MCF 10A (cell line): Measurements from ENCODE around the gene MAPK1IP1L. TPM values are rescaled to one million over a fixed set of nuclear protein-coding genes. Genes with fewer than 3 reads are reported as not detected.
A peak's percentile ranks its signal among the peaks of the same experiment; 100 is the strongest.
"Not testable (repeated sequence)": the region's sequence is repeated elsewhere in the genome, so short reads cannot be mapped to it uniquely, and the experiment has no call there.

ENCODE experiments used
- BruUV-seq: library from RNA; stranded (reverse); fragments of 400-500 nt; replicated peaks from 2 replicates; lab custom pipeline; 2021; lab: Mats Ljungman, UMichigan
- CTCF ChIA-PET: fragments of 300-600 bp; sonication (Branson Sonifier 250); formaldehyde crosslinking; extraction: SDS; loops from one replicate; lab custom pipeline; 2021; ENCODE audit warnings: antibody characterized with exemption, inconsistent platforms; lab: Yijun Ruan, JAX
- POLR2A ChIA-PET: fragments of 300-600, 350-650 bp; sonication (Branson Sonifier 250); formaldehyde crosslinking; extraction: SDS; loops from one replicate; lab custom pipeline; 2020; ENCODE audit warnings: antibody characterized with exemption, inconsistent platforms; lab: Yijun Ruan, JAX
- DNase-seq: peaks from one replicate; pipeline ENCODE4 v3.0.0-alpha.2; 2018; ENCODE audit not compliant: unreplicated experiment
- H3K27ac Mint-ChIP-seq: one replicate; pipeline ENCODE4 v1.8.0; 2022; ENCODE audit warnings: mild to moderate bottlenecking, low read depth, mixed read lengths; ENCODE audit not compliant: unreplicated experiment
- H3K27me3 Mint-ChIP-seq: one replicate; pipeline ENCODE4 v1.8.0; 2022; ENCODE audit warnings: mixed read lengths; ENCODE audit not compliant: insufficient read depth, unreplicated experiment
- H3K36me3 Mint-ChIP-seq: one replicate; pipeline ENCODE4 v1.8.0; 2022; ENCODE audit warnings: mild to moderate bottlenecking, moderate library complexity, mixed read lengths; ENCODE audit not compliant: insufficient read depth, unreplicated experiment
- H3K4me1 Mint-ChIP-seq: one replicate; pipeline ENCODE4 v1.8.0; 2022; ENCODE audit warnings: mixed read lengths; ENCODE audit not compliant: insufficient read depth, unreplicated experiment
- H3K4me3 Mint-ChIP-seq: one replicate; pipeline ENCODE4 v1.8.0; 2022; ENCODE audit warnings: mild to moderate bottlenecking, moderate library complexity, mixed read lengths; ENCODE audit not compliant: unreplicated experiment
- H3K9me3 Mint-ChIP-seq: one replicate; pipeline ENCODE4 v1.8.0; 2022; ENCODE audit warnings: mixed read lengths; ENCODE audit not compliant: unreplicated experiment
- intact Hi-C: fragments of 100-400 bp; cut with micrococcal nuclease; formaldehyde crosslinking; loops from 2 replicates; pipeline ENCODE4 v1.14.1; 2022
- total RNA-seq: library from RNA; stranded (reverse); gene quantifications from 2 replicates; pipeline ENCODE4 v1.2.3, GENCODE V29; 2022
- TF ChIP-seq, protein P1 (sequence below): fragments of 200-600 bp; IDR thresholded peaks from one replicate; pipeline ENCODE4 v1.8.0; 2022; ENCODE audit warnings: antibody characterized with exemption, mild to moderate bottlenecking; ENCODE audit not compliant: unreplicated experiment

Gene MAPK1IP1L
- total RNA-seq, 1 experiment from 2014 or later = 118 TPM

DNA sequence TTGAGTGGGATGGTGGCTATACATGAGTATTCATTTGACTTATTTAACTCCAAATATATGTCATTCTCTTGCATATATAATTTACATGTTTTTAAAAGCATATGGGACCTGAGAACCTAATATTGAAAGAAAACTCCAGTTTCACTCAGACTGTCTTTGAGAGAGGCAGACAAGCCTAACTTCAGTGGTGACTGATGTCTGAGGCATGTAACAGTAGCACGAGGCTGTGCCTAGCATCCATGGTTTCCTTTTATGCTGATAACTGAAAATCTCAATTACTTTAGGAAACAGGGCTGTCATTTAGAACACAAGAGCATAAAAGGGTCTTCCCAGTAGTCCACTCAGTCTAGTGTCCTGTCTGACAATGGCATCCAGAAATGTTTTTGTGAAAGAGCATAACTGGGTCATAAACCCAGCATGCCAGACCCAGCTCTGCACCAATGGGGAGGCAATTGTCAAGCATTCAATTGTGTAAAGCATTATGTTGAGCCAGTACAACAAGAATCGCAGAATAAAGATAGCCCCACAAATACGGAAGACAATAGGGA is 24.3 kb downstream of the MAPK1IP1L start:
- no peak for DNase-seq
- no TSS peak for BruUV-seq
- Mint-ChIP-seq H3K36me3 (peaks cover 18% of the 10 kb centered on the region), H3K4me3 (peak overlapping the region; percentile 22), H3K4me1 (peaks cover 64% of the 10 kb centered on the region), H3K27me3 (no peaks in the 10 kb centered on the region), H3K9me3 (peaks cover 6% of the 10 kb centered on the region), H3K27ac (peak overlapping the region; percentile 100)
- TF ChIP-seq, protein P1, sequence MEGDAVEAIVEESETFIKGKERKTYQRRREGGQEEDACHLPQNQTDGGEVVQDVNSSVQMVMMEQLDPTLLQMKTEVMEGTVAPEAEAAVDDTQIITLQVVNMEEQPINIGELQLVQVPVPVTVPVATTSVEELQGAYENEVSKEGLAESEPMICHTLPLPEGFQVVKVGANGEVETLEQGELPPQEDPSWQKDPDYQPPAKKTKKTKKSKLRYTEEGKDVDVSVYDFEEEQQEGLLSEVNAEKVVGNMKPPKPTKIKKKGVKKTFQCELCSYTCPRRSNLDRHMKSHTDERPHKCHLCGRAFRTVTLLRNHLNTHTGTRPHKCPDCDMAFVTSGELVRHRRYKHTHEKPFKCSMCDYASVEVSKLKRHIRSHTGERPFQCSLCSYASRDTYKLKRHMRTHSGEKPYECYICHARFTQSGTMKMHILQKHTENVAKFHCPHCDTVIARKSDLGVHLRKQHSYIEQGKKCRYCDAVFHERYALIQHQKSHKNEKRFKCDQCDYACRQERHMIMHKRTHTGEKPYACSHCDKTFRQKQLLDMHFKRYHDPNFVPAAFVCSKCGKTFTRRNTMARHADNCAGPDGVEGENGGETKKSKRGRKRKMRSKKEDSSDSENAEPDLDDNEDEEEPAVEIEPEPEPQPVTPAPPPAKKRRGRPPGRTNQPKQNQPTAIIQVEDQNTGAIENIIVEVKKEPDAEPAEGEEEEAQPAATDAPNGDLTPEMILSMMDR = no peak
- POLR2A ChIA-PET = interaction anchor here (1.0 to 10.6 kb wide), 9 partner anchors 9 to 85 kb away, joined by 3 to 356 read pairs (median 12); partner anchors contain the start of genes MAPK1IP1L, SOCS4 and WDHD1
- CTCF ChIA-PET = interaction anchor here (0.9 to 1.2 kb wide), 3 partner anchors 18 to 195 kb away, joined by 3 to 4 read pairs (median 3); no protein-coding TSS in a partner anchor
- intact Hi-C loops = no loop called here

DNA sequence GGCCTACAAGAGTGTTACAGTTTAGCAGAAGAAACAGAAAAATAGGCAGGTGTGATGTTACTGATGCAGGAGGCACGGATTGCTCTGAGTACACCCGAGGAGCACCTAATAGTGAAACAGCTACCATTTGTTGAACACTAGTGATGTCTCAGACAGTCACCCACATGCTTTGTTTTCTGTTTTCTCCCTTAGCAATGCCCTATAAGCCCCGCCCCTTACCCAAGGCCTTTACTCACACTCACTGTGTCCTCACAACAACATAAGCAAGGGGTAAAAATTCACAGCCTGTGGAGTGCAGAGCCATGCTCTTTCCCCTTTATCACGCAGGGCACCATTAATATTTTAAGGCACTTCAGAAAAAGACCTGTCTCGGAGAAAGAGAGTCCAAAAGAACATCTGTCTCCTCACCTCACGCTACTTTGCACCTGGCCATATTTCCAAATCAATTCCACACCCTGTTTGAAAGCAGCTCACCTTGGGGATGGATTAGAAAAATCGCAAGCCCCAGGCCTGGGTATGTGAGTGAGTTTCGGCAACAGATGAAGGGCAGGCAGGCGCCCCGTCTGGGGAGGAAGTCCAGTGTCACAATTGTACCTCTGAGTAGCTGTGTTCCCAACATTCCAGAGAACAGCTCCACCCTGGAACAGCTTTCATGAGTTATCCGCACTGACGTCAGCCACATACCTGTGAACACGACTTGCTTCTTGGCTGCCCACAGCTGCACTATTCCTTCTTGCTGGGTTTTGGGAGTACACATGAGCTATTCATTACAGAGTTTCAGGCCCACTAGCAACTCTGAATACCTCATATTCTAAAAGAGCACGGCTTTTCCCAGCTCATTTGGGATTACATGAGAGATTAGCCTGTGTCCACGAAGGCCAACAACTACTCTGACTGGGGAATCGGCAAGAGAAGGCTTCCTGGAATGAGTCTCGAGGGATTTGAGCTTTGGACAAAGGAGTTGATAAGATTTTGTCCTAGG is 26.0 kb downstream of the MAPK1IP1L start:
- peak overlapping the region; percentile 100 for H3K27ac Mint-ChIP-seq
- H3K9me3 Mint-ChIP-seq = peaks cover 6% of the 10 kb centered on the region
- intact Hi-C loops = no loop called here

DNA sequence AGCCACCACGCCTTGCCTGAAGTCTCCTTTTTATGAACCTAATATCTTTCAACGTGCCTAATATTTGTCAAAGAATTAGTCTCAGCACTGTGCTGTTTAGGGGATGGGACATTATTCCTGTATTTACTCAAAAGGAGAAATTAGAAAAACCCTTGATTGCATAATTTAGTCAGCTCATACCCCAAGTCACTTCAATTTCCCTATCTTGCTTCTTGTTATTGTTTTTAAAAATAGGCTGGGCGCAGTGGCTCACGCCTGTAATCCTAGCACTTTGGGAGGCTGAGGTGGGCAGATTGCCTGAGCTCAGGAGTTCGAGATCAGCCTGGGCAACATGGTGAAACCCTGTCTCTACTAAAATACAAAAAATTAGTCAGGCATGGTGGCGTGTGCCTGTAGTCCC is 28.5 kb downstream of the MAPK1IP1L start:
- Mint-ChIP-seq H3K27ac (peak overlapping the region; percentile 100), H3K4me1 (peaks cover 32% of the 10 kb centered on the region), H3K36me3 (peaks cover 12% of the 10 kb centered on the region)
- ChIA-PET POLR2A (interaction anchor here (4.6 to 10.6 kb wide), 4 partner anchors 21 to 50 kb away, joined by 48 to 356 read pairs (median 98); partner anchors contain the start of genes LGALS3 and MAPK1IP1L), CTCF (interaction anchor here (0.7 to 4.1 kb wide), 6 partner anchors 9 to 81 kb away, joined by 3 to 33 read pairs (median 8); partner anchors contain the start of gene MAPK1IP1L)
- H3K27me3 Mint-ChIP-seq, H3K9me3 Mint-ChIP-seq, DNase-seq, H3K4me3 Mint-ChIP-seq, BruUV-seq, intact Hi-C loops: not testable (repeated sequence)

More for the DNA sequence above, 26.0 kb downstream of the MAPK1IP1L start:
- Mint-ChIP-seq H3K4me1 (peaks cover 47% of the 10 kb centered on the region), H3K27me3 (no peaks in the 10 kb centered on the region), H3K36me3 (peaks cover 12% of the 10 kb centered on the region), H3K4me3 (peak overlapping the region; percentile 70)
- POLR2A ChIA-PET = interaction anchor here (0.5 to 10.6 kb wide), 35 partner anchors 10 to 513 kb away, joined by 3 to 356 read pairs (median 5); partner anchors contain the start of genes FBXO34, LGALS3, MAPK1IP1L and SAMD4A
- BruUV-seq = TSS peak; percentile 87
- TF ChIP-seq, protein P1 = no peak
- CTCF ChIA-PET = interaction anchor here (0.5 to 4.1 kb wide), 21 partner anchors 9 to 613 kb away, joined by 3 to 33 read pairs (median 5); partner anchors contain the start of gene MAPK1IP1L
- DNase-seq = peak; percentile 90

DNA sequence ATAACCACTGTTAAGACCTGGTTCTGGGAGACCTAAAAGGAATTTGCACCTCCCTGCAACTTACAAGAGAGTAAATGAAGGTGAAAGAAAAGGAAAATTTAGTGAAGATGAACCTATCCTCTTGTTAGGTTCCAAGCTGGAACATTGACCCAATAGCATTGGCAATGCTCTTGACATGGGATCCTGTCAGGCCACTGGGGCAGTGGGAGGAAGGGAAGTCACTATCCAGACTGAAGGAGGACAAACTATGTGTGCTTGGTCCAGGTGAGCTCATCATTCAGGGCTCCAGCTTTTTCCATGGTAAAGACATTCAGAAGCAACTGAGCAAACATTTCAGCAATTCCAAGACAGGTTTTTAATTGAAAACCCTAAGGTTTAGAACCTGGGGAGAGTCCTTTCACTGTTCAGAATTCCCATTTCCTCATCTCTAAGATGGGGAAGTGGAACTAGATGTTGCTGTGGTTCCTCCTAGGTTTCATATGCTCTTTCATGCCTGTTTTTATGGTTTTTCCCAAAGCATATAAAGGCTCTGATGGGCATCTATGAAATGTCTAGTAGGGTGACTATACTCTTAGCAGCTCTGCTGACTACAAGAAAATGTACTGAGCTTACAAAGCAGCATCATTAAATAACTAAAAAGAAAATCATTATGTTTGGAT is 33.1 kb downstream of the MAPK1IP1L start:
- no peaks in the 10 kb centered on the region for H3K9me3 Mint-ChIP-seq
- intact Hi-C loops = no loop called here
- no peaks in the 10 kb centered on the region for H3K27me3 Mint-ChIP-seq
- H3K4me1 Mint-ChIP-seq = no peaks in the 10 kb centered on the region
- H3K4me3 Mint-ChIP-seq = no peak overlapping the region
- no TSS peak for BruUV-seq
- DNase-seq = no peak
- H3K27ac Mint-ChIP-seq = no peak overlapping the region
- H3K36me3 Mint-ChIP-seq = no peaks in the 10 kb centered on the region
- ChIA-PET POLR2A (interaction anchor here (0.7 to 1.5 kb wide), 6 partner anchors 8 to 74 kb away, joined by 3 to 4 read pairs (median 4); partner anchors contain the start of genes SOCS4 and WDHD1), CTCF (interaction anchor here (0.5 to 6.9 kb wide), 5 partner anchors 33 to 186 kb away, joined by 3 to 77 read pairs (median 3); partner anchors contain the start of gene MAPK1IP1L)
- TF ChIP-seq, protein P1 = no peak
